ENCODE results near the gene ZBTB8A. TPM values are rescaled to one million over a fixed set of nuclear protein-coding genes. Genes with fewer than 3 reads are reported as not detected.

The ZBTB8A gene
- total RNA-seq, 6 experiments from 2014 or later, result 4.4 to 6.8 (median 5.6) TPM

GRCh38 chr1:32600034-32600433, 60.8 kb downstream of the ZBTB8A start:
- H3K27me3 Mint-ChIP-seq (ENCODE audit: insufficient read depth), result no peaks in the 10 kb centered on the region
- no peak overlapping the region for H3K4me3 Mint-ChIP-seq
- TF ChIP-seq CTCF (IDR thresholded peaks at IDR 0.05), result no peak
- DNase-seq, result no peak
- H3K4me1 Mint-ChIP-seq (ENCODE audit: low read depth), result no peaks in the 10 kb centered on the region
- peaks cover 4% of the 10 kb centered on the region; the same call in 1 of the 2 replicates for H3K36me3 Mint-ChIP-seq (ENCODE audit: low read depth)
- H3K27ac Mint-ChIP-seq, result no peak overlapping the region
- no peaks in the 10 kb centered on the region for H3K9me3 Mint-ChIP-seq

GRCh38 chr1:32605711-32606424, 66.6 kb downstream of the ZBTB8A start:
- H3K27ac Mint-ChIP-seq, result no peak overlapping the region

GRCh38 chr1:32606565-32607371, 67.5 kb downstream of the ZBTB8A start:
- Mint-ChIP-seq H3K9me3 (no peaks in the 10 kb centered on the region), H3K27me3 (ENCODE audit: insufficient read depth) (no peaks in the 10 kb centered on the region), H3K4me3 (no peak overlapping the region), H3K4me1 (ENCODE audit: low read depth) (no peaks in the 10 kb centered on the region), H3K36me3 (ENCODE audit: low read depth) (no peaks in the 10 kb centered on the region), H3K27ac (no peak overlapping the region)
- no peak for DNase-seq
- no peak for TF ChIP-seq CTCF (IDR thresholded peaks at IDR 0.05)

More at GRCh38 chr1:32605711-32606424, 66.6 kb downstream of the ZBTB8A start:
- Mint-ChIP-seq H3K9me3 (no peaks in the 10 kb centered on the region), H3K4me3 (no peak overlapping the region), H3K27me3 (ENCODE audit: insufficient read depth) (no peaks in the 10 kb centered on the region), H3K36me3 (ENCODE audit: low read depth) (no peaks in the 10 kb centered on the region), H3K4me1 (ENCODE audit: low read depth) (no peaks in the 10 kb centered on the region)
- TF ChIP-seq CTCF (IDR thresholded peaks at IDR 0.05), result no peak
- DNase-seq, result no peak

GRCh38 chr1:32609180-32609579, 70.0 kb downstream of the ZBTB8A start:
- H3K27me3 Mint-ChIP-seq (ENCODE audit: insufficient read depth), result no peaks in the 10 kb centered on the region

GRCh38 chr1:32611859-32612188, 72.6 kb downstream of the ZBTB8A start:
- Mint-ChIP-seq H3K27me3 (ENCODE audit: insufficient read depth) (no peaks in the 10 kb centered on the region), H3K36me3 (ENCODE audit: low read depth) (0 out of 2 replicates have a peak, but pooled peaks cover 4% of the 10 kb centered on the region), H3K4me1 (ENCODE audit: low read depth) (peaks cover 8% of the 10 kb centered on the region), H3K27ac (peak overlapping the region; percentile 77), H3K9me3 (no peaks in the 10 kb centered on the region), H3K4me3 (peak overlapping the region; percentile 86)
- no peak for DNase-seq
- TF ChIP-seq CTCF (IDR thresholded peaks at IDR 0.05), result no peak

More at GRCh38 chr1:32609180-32609579, 70.0 kb downstream of the ZBTB8A start:
- Mint-ChIP-seq H3K9me3 (no peaks in the 10 kb centered on the region), H3K27ac (no peak overlapping the region), H3K4me1 (ENCODE audit: low read depth) (peaks cover 8% of the 10 kb centered on the region), H3K4me3 (no peak overlapping the region), H3K36me3 (ENCODE audit: low read depth) (no peaks in the 10 kb centered on the region)
- no peak for TF ChIP-seq CTCF (IDR thresholded peaks at IDR 0.05)
- no peak for DNase-seq

Data from HFFc6 (cell line).